Heart left ventricle (tissue), 13 donors: Measurements from ENCODE around the gene MAPK8.

Experiments used
- POLR2A ChIP-seq, 2 donors: fragments of 450-650 bp; IDR thresholded peaks; one replicate each; pipeline ENCODE4 v1.6.1; 2017; ENCODE audit warnings: antibody characterized with exemption in 2 of 2, mild to moderate bottlenecking in 2 of 2, moderate library complexity in 2 of 2
- TF ChIP-seq, protein P1 (sequence below), 12 donors: fragments of 200-600 bp; sonication (generic) in 4 of 12; IDR thresholded peaks; one replicate each; pipeline versions ENCODE4 v1.5.0 to v1.8.0; 2018 to 2022; ENCODE audit warnings: antibody characterized with exemption in 12 of 12, mild to moderate bottlenecking in 5 of 12
- donor health status: ischemic (EF 13 %, LVEDD 7.1; RV severe dilation, severe dysfunction).
- donor health status: DM: no; HTN: yes; CAD: no.
- donor health status: DM: no; HTN: no; CAD: no.
- donor health status: ischemic (EF 25% LVEDD 6.9; RV normal size, moderate dysfunction).
- donor health status: ischemic (EF 25% LVEDD 5.7; RV mildly dilated, moderate dysfunction).
- donor health status: ischemic (EF 35%, LVEDD 5.7; RV mildly dilated, moderate dysfunction).
- donor health status: nonischemic (EF 11% LVEDD 7.7; RV severe dilation, severe dysfunction).
- donor health status: DM: yes; HTN: yes; CAD: no.
- donor health status: PGD.
- donor health status: ischemic (EF 29% LVEDD 5.4; RV normal size, mild dysfunction).
- donor health status: nonischemic (EF 23%, LVEDD 6.1; RV moderate dilation, normal function).

DNA sequence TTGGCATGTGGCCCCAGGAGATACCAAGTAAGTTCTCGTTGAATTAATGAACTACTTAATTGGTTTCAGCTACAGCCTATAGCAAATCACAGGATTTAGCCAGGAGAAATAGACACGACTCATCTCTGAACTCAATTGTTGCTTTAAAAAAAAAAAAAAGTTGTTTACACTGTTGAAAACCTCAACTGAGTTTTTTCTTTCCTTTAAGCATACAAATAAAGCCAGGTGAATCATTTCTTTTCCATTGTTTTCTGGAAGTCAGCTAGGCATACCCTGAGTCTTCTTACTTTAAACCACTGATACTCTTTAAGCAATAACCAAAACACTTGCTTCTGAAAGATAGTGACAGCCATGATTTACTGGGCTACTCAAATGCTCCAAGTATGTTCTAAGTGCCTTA lies 32.7 kb upstream of the MAPK8 start:
- TF ChIP-seq, protein P1, sequence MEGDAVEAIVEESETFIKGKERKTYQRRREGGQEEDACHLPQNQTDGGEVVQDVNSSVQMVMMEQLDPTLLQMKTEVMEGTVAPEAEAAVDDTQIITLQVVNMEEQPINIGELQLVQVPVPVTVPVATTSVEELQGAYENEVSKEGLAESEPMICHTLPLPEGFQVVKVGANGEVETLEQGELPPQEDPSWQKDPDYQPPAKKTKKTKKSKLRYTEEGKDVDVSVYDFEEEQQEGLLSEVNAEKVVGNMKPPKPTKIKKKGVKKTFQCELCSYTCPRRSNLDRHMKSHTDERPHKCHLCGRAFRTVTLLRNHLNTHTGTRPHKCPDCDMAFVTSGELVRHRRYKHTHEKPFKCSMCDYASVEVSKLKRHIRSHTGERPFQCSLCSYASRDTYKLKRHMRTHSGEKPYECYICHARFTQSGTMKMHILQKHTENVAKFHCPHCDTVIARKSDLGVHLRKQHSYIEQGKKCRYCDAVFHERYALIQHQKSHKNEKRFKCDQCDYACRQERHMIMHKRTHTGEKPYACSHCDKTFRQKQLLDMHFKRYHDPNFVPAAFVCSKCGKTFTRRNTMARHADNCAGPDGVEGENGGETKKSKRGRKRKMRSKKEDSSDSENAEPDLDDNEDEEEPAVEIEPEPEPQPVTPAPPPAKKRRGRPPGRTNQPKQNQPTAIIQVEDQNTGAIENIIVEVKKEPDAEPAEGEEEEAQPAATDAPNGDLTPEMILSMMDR (IDR thresholded peaks at IDR 0.05): no peak
- no peak for TF ChIP-seq POLR2A (IDR thresholded peaks at IDR 0.05)
